Measurements from ENCODE around the gene TRIM44. TPM values are rescaled to one million over a fixed set of nuclear protein-coding genes. Genes with fewer than 3 reads are reported as not detected.

The TRIM44 gene
- total RNA-seq, 1 donor from 2014 or later, result 53.3 TPM

- no peak for TF ChIP-seq CTCF (IDR thresholded peaks at IDR 0.05; ENCODE audit: partially characterized antibody, unreplicated experiment)
- Mint-ChIP-seq H3K36me3 (ENCODE audit: unreplicated experiment) (no peaks in the 10 kb centered on the region), H3K9me3 (ENCODE audit: unreplicated experiment) (no peaks in the 10 kb centered on the region), H3K27ac (ENCODE audit: unreplicated experiment) (peak overlapping the region; percentile 36), H3K4me3 (ENCODE audit: unreplicated experiment) (peak overlapping the region; percentile 9), H3K27me3 (ENCODE audit: unreplicated experiment) (no peaks in the 10 kb centered on the region), H3K4me1 (ENCODE audit: low read depth, unreplicated experiment) (peaks cover 4% of the 10 kb centered on the region)
- no peak for DNase-seq
These were observed 30.3 kb upstream of the TRIM44 start for GRCh38 chr11:35632301-35632700.

GRCh38 chr11:35633827-35634423 lies 28.6 kb upstream of the TRIM44 start:
- H3K4me1 Mint-ChIP-seq (ENCODE audit: low read depth, unreplicated experiment), result peaks cover 4% of the 10 kb centered on the region
- H3K4me3 Mint-ChIP-seq (ENCODE audit: unreplicated experiment), result no peak overlapping the region
- TF ChIP-seq CTCF (IDR thresholded peaks at IDR 0.05; ENCODE audit: partially characterized antibody, unreplicated experiment), result no peak
- no peaks in the 10 kb centered on the region for H3K9me3 Mint-ChIP-seq (ENCODE audit: unreplicated experiment)
- DNase-seq, result no peak
- no peak overlapping the region for H3K27ac Mint-ChIP-seq (ENCODE audit: unreplicated experiment)
- no peaks in the 10 kb centered on the region for H3K36me3 Mint-ChIP-seq (ENCODE audit: unreplicated experiment)
- no peaks in the 10 kb centered on the region for H3K27me3 Mint-ChIP-seq (ENCODE audit: unreplicated experiment)

- H3K27me3 Mint-ChIP-seq (ENCODE audit: unreplicated experiment), result no peaks in the 10 kb centered on the region
- no peak overlapping the region for H3K27ac Mint-ChIP-seq (ENCODE audit: unreplicated experiment)
- H3K9me3 Mint-ChIP-seq (ENCODE audit: unreplicated experiment), result no peaks in the 10 kb centered on the region
- no peak for DNase-seq
- H3K36me3 Mint-ChIP-seq (ENCODE audit: unreplicated experiment), result no peaks in the 10 kb centered on the region
- no peak overlapping the region for H3K4me3 Mint-ChIP-seq (ENCODE audit: unreplicated experiment)
- peaks cover 4% of the 10 kb centered on the region for H3K4me1 Mint-ChIP-seq (ENCODE audit: low read depth, unreplicated experiment)
- TF ChIP-seq CTCF (IDR thresholded peaks at IDR 0.05; ENCODE audit: partially characterized antibody, unreplicated experiment), result no peak
These were observed 26.6 kb upstream of the TRIM44 start for GRCh38 chr11:35635933-35636332.

GRCh38 chr11:35639591-35640179 lies 22.9 kb upstream of the TRIM44 start:
- Mint-ChIP-seq H3K36me3 (ENCODE audit: unreplicated experiment) (no peaks in the 10 kb centered on the region), H3K4me3 (ENCODE audit: unreplicated experiment) (no peak overlapping the region), H3K4me1 (ENCODE audit: low read depth, unreplicated experiment) (no peaks in the 10 kb centered on the region), H3K9me3 (ENCODE audit: unreplicated experiment) (no peaks in the 10 kb centered on the region), H3K27me3 (ENCODE audit: unreplicated experiment) (no peaks in the 10 kb centered on the region), H3K27ac (ENCODE audit: unreplicated experiment) (no peak overlapping the region)
- no peak for TF ChIP-seq CTCF (IDR thresholded peaks at IDR 0.05; ENCODE audit: partially characterized antibody, unreplicated experiment)
- DNase-seq, result no peak

GRCh38 chr11:35641171-35641897 lies 21.2 kb upstream of the TRIM44 start:
- no peak for DNase-seq
- no peaks in the 10 kb centered on the region for H3K9me3 Mint-ChIP-seq (ENCODE audit: unreplicated experiment)
- no peaks in the 10 kb centered on the region for H3K27me3 Mint-ChIP-seq (ENCODE audit: unreplicated experiment)
- H3K4me3 Mint-ChIP-seq (ENCODE audit: unreplicated experiment), result no peak overlapping the region
- H3K36me3 Mint-ChIP-seq (ENCODE audit: unreplicated experiment), result no peaks in the 10 kb centered on the region
- no peak for TF ChIP-seq CTCF (IDR thresholded peaks at IDR 0.05; ENCODE audit: partially characterized antibody, unreplicated experiment)
- no peaks in the 10 kb centered on the region for H3K4me1 Mint-ChIP-seq (ENCODE audit: low read depth, unreplicated experiment)
- H3K27ac Mint-ChIP-seq (ENCODE audit: unreplicated experiment), result no peak overlapping the region

Measured in glutamatergic neuron (in vitro differentiated cells).